ENCODE results near the gene KIF13A.

DNA sequence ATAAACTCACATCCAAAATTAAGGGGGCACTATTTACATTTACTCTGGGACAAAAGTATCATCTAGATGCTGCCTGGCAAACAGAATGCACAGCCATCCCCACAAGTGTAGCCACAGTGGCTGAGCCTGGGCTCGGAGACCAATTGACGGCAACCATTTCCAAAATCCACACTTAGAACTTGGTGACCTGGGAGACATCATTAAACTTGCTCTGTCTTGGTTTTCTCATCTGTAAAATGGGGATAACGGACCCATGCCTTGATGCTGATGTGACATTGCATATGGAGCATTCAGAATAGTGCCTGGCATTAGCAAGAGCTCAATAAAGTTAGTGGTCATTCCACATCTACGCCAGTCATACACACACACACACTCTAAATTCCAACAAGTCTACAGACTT, 140.7 kb downstream of the KIF13A start:
- TF ChIP-seq, protein P1, sequence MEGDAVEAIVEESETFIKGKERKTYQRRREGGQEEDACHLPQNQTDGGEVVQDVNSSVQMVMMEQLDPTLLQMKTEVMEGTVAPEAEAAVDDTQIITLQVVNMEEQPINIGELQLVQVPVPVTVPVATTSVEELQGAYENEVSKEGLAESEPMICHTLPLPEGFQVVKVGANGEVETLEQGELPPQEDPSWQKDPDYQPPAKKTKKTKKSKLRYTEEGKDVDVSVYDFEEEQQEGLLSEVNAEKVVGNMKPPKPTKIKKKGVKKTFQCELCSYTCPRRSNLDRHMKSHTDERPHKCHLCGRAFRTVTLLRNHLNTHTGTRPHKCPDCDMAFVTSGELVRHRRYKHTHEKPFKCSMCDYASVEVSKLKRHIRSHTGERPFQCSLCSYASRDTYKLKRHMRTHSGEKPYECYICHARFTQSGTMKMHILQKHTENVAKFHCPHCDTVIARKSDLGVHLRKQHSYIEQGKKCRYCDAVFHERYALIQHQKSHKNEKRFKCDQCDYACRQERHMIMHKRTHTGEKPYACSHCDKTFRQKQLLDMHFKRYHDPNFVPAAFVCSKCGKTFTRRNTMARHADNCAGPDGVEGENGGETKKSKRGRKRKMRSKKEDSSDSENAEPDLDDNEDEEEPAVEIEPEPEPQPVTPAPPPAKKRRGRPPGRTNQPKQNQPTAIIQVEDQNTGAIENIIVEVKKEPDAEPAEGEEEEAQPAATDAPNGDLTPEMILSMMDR (IDR thresholded peaks at IDR 0.05; ENCODE audit: low read depth, low read length) = no peak
- no peak for TF ChIP-seq EZH2phosphoT487 (IDR thresholded peaks at IDR 0.05; ENCODE audit: low read depth)
